ENCODE results near the gene WDR18.
"Not testable (repeated sequence)": the region's sequence is repeated elsewhere in the genome, so short reads cannot be mapped to it uniquely, and the experiment has no call there.

Gene WDR18

DNA sequence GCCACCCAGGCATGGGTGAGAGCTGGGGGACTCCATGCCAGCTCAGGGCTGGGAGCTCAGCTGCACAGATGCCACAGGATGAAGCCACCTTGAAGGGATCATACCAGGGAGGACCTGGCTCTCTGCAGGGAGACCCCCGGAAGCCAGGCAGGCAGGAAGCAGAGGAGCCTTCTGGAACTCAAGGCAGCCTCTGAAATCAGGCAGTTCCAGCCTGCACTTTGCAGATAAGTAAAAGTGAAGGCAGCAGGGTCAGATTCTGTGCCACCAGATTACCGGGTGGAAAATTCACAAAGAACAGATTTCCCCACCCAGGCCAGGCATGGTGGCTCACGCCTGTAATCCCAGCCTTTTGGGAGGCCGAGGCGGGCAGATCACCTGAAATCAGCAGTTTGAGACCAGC is 34.2 kb downstream of the WDR18 start:
- peaks cover 57% of the 10 kb centered on the region for H3K4me1 ChIP-seq (ENCODE audit: control insufficient read depth, insufficient read depth, low read length)
- no peaks in the 10 kb centered on the region for H3K27me3 ChIP-seq (ENCODE audit: control insufficient read depth, insufficient read depth, low read length)
- no peak overlapping the region for H3K4me3 ChIP-seq (ENCODE audit: low read length)
- H3K9ac ChIP-seq (ENCODE audit: low read length): peak overlapping the region; percentile 55
- H3K36me3 ChIP-seq (ENCODE audit: control insufficient read depth, insufficient read depth, low read length): peaks cover 4% of the 10 kb centered on the region
- no peaks in the 10 kb centered on the region for H3K9me3 ChIP-seq (ENCODE audit: control insufficient read depth, low read length)

DNA sequence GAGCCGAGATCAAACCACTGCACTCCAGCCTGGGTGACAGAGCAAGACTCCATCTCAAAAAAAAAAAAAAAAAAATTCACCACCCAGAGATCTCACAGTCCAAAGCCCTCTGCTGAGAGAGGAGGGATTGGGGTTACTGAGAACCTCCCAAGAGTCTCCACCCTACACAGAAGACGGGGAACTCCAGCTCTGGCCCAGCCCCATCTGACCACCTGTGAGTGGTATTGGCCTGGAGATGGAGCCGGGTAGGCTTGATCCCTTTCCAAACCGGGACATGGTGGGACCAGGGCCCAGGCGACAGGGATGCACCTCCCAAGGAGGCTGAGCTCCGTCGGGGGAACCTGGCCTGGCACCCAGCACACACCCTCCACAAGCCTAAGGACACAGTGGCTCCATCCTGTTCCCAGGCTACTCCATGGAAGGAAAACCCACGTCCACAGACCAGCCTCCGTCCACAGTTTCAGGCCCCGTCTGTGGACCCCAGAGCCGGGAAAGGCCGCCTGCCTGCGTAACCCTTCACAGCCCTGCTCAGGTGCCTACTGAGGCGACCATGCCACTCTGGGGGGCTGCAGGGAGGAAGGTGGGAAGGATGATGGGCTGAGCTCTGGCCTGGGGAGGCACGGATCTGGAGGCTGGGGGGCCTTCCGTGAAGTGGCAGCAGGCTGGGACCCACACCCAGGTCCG is 34.9 kb downstream of the WDR18 start:
- Histone ChIP-seq H3K4me3 (ENCODE audit: low read length) (peak overlapping the region; percentile 82), H3K9me3 (ENCODE audit: control insufficient read depth, low read length) (no peaks in the 10 kb centered on the region), H3K36me3 (ENCODE audit: control insufficient read depth, insufficient read depth, low read length) (no peaks in the 10 kb centered on the region), H3K4me1 (ENCODE audit: control insufficient read depth, insufficient read depth, low read length) (peaks cover 57% of the 10 kb centered on the region), H3K27me3 (ENCODE audit: control insufficient read depth, insufficient read depth, low read length) (no peaks in the 10 kb centered on the region), H3K9ac (ENCODE audit: low read length) (peak overlapping the region; percentile 89)

DNA sequence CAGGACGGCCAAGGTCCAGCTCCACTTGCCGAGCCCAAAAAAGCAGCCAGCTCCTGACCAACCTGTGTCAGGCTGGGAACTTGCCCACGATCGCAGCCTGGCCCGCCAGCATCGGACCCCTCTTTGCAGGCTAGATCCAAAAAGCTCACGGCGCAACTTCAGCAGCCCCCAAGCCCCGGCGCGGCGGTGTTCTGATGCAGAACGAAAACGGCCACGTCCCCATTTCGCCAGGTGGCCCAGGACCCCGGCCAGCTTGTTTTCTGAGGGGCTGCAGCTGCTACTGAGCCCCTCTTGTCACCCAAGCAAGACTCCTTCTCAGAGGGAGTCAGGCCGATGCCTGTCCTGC is 35.4 kb downstream of the WDR18 start:
- peaks cover 57% of the 10 kb centered on the region for H3K4me1 ChIP-seq (ENCODE audit: control insufficient read depth, insufficient read depth, low read length)
- peak overlapping the region; percentile 89 for H3K9ac ChIP-seq (ENCODE audit: low read length)
- H3K36me3 ChIP-seq (ENCODE audit: control insufficient read depth, insufficient read depth, low read length): no peaks in the 10 kb centered on the region
- H3K4me3 ChIP-seq (ENCODE audit: low read length): peak overlapping the region; percentile 82
- H3K9me3 ChIP-seq (ENCODE audit: control insufficient read depth, low read length): no peaks in the 10 kb centered on the region
- H3K27me3 ChIP-seq (ENCODE audit: control insufficient read depth, insufficient read depth, low read length): no peaks in the 10 kb centered on the region

DNA sequence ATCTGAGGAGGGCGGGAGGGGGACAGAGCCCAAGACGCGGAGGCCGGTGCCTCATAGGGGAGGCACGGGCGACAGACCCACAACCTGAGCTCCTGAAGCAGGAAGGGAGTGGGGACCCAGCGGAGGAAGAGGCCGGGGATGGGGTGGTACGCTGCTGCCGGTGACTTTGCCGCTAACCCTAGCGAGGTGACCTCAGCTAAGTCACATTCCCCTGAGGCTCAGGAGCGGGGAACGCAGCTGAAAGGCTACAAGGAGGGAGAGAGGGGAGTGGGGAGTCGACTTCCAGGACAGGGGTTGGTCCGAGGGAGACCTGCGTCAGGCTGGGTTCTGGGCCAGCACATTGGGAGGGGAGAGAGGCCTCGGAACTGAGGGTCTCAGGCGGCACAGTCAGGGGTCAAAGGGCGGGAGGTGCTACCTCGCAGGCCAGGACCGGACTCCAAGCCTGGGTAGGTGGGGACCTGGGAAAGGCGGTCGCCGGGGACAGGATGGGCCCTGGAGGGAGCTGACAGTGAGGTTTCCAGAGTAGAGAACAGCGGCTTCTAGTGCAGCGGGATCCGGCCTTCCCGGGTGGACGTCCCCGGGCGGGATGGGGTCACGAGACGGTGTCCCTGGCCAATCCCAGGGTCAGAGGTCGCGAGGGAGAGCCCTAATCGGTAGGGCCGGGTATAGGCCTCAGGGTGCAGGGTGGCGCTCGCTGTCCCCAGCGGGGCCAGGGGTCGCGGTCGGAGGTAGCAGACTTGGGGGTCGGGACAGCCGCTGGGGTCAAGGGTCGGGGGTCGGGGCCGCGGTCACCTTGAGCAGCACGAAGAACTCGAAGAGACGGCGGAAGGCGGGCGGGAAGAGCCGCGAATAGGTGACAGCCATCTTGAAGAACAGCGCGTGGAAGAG is 36.1 kb downstream of the WDR18 start:
- no peaks in the 10 kb centered on the region for H3K27me3 ChIP-seq (ENCODE audit: control insufficient read depth, insufficient read depth, low read length)
- no peaks in the 10 kb centered on the region for H3K9me3 ChIP-seq (ENCODE audit: control insufficient read depth, low read length)
- H3K9ac ChIP-seq (ENCODE audit: low read length): peak overlapping the region; percentile 89
- no peaks in the 10 kb centered on the region for H3K36me3 ChIP-seq (ENCODE audit: control insufficient read depth, insufficient read depth, low read length)
- H3K4me1 ChIP-seq (ENCODE audit: control insufficient read depth, insufficient read depth, low read length): peaks cover 57% of the 10 kb centered on the region
- H3K4me3 ChIP-seq (ENCODE audit: low read length): peak overlapping the region; percentile 82

DNA sequence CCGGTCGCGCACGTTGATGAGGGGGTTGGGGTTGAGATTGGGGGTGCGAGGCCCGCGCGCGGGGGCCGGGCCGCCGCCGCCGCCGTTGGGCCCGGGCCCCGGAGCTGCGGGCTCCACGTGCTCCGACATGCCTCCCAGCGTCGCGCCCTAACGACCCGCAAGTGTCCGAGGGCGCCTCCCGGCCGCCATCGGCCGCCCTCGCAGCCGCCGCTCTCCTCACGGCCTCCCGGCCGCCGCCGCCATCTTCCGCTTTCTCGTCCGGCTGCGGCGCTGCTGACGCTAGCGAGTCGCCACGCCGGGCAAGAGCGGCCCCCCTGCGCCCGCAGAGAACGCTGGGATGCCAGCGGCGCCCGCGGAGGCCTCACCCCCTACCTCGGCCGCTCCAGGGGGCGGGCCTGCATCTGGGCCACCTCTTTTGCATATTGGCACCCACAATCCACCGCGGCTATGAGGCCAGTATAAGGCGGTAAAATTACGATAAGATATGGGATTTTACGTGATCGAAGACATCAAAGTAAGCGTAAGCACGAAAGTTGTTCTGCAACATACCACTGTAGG is 36.8 kb downstream of the WDR18 start, which contains the start of gene TMEM259:
Gene TMEM259 (minus strand): TSS at position 256 of the 558 bp plus-strand sequence. CDS start 127 bp downstream, at position 129.
- no peaks in the 10 kb centered on the region for H3K9me3 ChIP-seq (ENCODE audit: control insufficient read depth, low read length)
- H3K4me3 ChIP-seq (ENCODE audit: low read length): peak within 1 kb of the TSS; percentile 82
- no peaks in the 10 kb centered on the region for H3K27me3 ChIP-seq (ENCODE audit: control insufficient read depth, insufficient read depth, low read length)
- H3K4me1 ChIP-seq (ENCODE audit: control insufficient read depth, insufficient read depth, low read length): peaks cover 52% of the 10 kb centered on the region
- peak within 1 kb of the TSS; percentile 89 for H3K9ac ChIP-seq (ENCODE audit: low read length)
- no peaks in the 10 kb centered on the region for H3K36me3 ChIP-seq (ENCODE audit: control insufficient read depth, insufficient read depth, low read length)

DNA sequence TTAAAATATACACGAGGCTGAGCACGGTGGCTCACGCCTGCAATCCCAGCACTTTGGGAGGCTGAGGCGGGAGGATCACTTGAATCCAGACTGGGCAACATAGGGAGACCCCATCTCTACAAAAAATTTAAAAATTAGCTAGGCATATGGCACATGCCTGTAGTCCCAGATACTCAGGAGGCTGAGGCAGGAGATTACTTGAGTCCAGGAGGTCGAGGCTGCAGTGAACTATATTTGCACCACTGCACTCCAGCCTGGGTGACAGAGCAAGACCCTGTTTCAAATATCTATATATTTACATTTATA is 39.7 kb downstream of the WDR18 start:
- not testable (repeated sequence) for H3K9ac ChIP-seq (ENCODE audit: low read length); H3K4me3 ChIP-seq (ENCODE audit: low read length); H3K9me3 ChIP-seq (ENCODE audit: control insufficient read depth, low read length); H3K27me3 ChIP-seq (ENCODE audit: control insufficient read depth, insufficient read depth, low read length); H3K36me3 ChIP-seq (ENCODE audit: control insufficient read depth, insufficient read depth, low read length)
- H3K4me1 ChIP-seq (ENCODE audit: control insufficient read depth, insufficient read depth, low read length): peaks cover 35% of the 10 kb centered on the region

DNA sequence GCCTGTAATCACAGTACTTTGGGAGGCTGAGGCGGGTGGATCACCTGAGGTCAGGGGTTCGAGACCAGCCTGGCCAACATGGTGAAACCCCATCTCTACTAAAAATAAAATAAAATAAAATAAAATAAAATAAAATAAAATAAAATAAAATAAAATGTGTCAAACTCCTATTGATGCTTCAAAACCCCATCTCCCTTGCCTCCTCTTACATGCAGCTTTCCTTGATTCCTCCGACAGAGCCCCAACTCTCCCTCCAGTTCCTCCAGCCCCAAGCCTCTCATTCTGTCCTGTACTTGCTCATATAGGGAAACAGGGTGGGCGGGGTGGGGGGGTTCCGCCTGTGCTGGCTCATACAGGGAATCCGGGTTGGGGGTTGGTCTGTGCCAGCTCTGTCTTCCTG is 40.9 kb downstream of the WDR18 start:
- H3K9ac ChIP-seq (ENCODE audit: low read length); H3K9me3 ChIP-seq (ENCODE audit: control insufficient read depth, low read length); H3K27me3 ChIP-seq (ENCODE audit: control insufficient read depth, insufficient read depth, low read length); H3K4me3 ChIP-seq (ENCODE audit: low read length); H3K36me3 ChIP-seq (ENCODE audit: control insufficient read depth, insufficient read depth, low read length): not testable (repeated sequence)
- H3K4me1 ChIP-seq (ENCODE audit: control insufficient read depth, insufficient read depth, low read length): peaks cover 28% of the 10 kb centered on the region

DNA sequence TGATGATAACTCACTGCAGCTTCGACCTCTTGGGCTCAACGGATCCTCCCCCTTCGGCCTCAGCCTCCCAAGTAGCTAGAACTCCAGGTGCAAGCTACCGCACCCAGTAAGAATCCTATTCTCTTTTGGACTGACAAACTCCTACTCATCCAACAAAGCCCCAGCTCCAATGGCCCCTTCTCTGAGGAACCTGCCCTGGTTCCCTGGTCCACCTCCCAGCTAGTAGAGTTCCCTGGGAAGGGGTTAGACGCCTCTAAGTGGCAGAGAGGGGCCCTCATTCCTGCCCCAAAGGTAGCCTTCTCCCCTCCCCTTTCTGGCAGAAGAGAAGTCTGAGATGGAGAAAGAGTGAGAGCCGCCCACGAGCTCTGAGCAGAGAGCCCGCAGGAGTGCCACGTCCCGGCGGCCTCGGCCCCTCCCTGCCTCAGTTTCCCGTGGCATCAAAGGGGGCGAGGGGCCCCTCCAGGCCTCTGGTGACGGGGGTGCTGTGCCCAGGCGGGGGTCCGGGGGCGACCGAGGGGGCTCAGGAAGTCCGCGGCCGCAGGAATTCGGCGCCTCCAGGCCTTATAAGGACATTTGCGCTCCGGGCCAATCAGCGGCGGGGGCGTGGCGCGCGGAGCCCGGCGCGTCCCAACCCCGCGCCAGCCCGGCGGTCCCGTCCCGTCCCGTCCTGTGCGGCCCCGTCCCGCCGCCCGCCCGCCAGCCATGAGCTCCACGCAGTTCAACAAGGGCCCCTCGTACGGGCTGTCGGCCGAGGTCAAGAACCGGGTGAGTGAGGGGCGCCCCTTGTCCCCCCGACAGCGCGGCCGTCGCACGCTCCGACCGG is 42.0 kb downstream of the WDR18 start, which contains the start of gene CNN2:
Gene CNN2 (plus strand): TSS at position 649 of the 823 bp plus-strand sequence. CDS start 54 bp downstream, at position 703.
- no peaks in the 10 kb centered on the region for H3K27me3 ChIP-seq (ENCODE audit: control insufficient read depth, insufficient read depth, low read length)
- peak within 1 kb of the TSS; percentile 92 for H3K9ac ChIP-seq (ENCODE audit: low read length)
- peak within 1 kb of the TSS; percentile 82 for H3K4me3 ChIP-seq (ENCODE audit: low read length)
- H3K36me3 ChIP-seq (ENCODE audit: control insufficient read depth, insufficient read depth, low read length): no peaks in the 10 kb centered on the region
- H3K4me1 ChIP-seq (ENCODE audit: control insufficient read depth, insufficient read depth, low read length): peaks cover 33% of the 10 kb centered on the region
- H3K9me3 ChIP-seq (ENCODE audit: control insufficient read depth, low read length): no peaks in the 10 kb centered on the region

DNA sequence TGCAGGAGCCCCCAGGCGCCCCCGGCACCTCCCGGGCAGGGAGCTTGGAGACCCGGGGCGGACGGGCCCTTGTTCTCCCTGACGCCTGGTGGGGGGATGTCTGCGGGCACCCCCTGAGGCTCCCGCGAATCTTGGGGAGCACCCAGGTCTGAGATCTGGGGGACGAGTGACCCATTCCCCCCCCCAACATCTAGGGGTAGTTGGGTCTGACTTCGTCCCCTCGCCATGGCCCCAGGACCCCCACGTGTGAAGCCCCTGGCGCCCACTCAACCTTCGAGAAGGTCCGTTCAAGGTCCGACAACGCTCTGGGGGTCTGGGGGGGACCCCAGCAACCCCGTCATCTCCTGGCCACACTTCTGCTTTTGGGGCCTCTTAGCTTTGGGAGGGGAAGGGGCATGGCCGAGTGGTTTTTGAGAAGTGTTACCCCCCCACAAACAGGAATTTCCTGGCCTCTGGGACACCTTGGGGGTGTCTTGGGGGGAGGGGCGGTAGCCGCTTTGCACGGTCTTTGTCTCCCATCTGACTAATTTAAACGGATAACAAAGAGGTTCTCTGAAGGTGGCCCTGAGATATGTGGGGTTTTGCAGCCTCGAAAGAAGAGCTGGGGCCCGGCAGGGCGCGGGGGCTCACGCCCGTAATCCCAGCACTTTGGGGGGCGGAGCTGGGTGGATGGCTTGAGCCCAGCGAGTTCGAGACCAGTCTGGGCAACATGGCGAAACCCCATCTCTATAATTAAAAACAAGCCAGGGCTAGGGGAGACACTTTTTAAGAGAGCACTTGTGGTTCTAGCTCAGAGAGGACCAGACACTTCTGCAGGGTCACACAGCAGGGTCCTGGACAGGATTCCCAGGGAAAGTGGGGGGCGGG is 42.9 kb downstream of the WDR18 start:
- no peaks in the 10 kb centered on the region for H3K9me3 ChIP-seq (ENCODE audit: control insufficient read depth, low read length)
- H3K27me3 ChIP-seq (ENCODE audit: control insufficient read depth, insufficient read depth, low read length): no peaks in the 10 kb centered on the region
- no peaks in the 10 kb centered on the region for H3K36me3 ChIP-seq (ENCODE audit: control insufficient read depth, insufficient read depth, low read length)
- peak overlapping the region; percentile 92 for H3K9ac ChIP-seq (ENCODE audit: low read length)
- peak overlapping the region; percentile 82 for H3K4me3 ChIP-seq (ENCODE audit: low read length)
- H3K4me1 ChIP-seq (ENCODE audit: control insufficient read depth, insufficient read depth, low read length): peaks cover 26% of the 10 kb centered on the region

DNA sequence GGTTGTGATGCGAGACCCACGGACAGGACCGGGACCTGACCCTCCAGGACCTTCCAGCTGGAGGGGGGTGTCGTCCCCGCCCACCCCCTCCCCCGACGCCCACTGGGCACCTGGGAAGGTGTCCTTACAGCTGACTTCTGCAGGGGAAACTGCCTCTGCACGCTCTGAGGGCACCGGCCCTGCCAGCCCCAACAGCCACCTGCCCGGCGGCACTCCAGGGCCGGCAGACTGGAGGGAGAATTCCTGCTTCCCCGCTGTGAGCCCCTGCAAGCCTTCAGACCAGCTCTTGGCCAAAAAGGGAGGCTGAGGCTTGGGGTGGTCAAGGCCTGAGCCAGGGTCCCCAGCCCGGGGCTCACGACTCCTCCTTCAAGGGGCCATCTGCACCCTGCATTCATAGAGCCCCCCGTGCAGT is 43.5 kb downstream of the WDR18 start:
- H3K36me3 ChIP-seq (ENCODE audit: control insufficient read depth, insufficient read depth, low read length): no peaks in the 10 kb centered on the region
- H3K9me3 ChIP-seq (ENCODE audit: control insufficient read depth, low read length): no peaks in the 10 kb centered on the region
- H3K27me3 ChIP-seq (ENCODE audit: control insufficient read depth, insufficient read depth, low read length): no peaks in the 10 kb centered on the region
- H3K4me1 ChIP-seq (ENCODE audit: control insufficient read depth, insufficient read depth, low read length): peaks cover 26% of the 10 kb centered on the region
- peak overlapping the region; percentile 82 for H3K4me3 ChIP-seq (ENCODE audit: low read length)
- H3K9ac ChIP-seq (ENCODE audit: low read length): peak overlapping the region; percentile 92
